Activated naive CD8-positive, alpha-beta T cell (primary cell): ENCODE results near the gene ASPSCR1.
"Not testable (repeated sequence)": the region's sequence is repeated elsewhere in the genome, so short reads cannot be mapped to it uniquely, and the experiment has no call there.

ENCODE experiments used
- H3K27ac Mint-ChIP-seq: one replicate; pipeline ENCODE4 v1.8.0; 2021; ENCODE audit warnings: mixed read lengths
- H3K27me3 Mint-ChIP-seq: one replicate; pipeline ENCODE4 v1.8.0; 2021; ENCODE audit warnings: mixed read lengths
- H3K36me3 Mint-ChIP-seq: one replicate; pipeline ENCODE4 v1.8.0; 2021; ENCODE audit warnings: mixed read lengths
- H3K4me1 Mint-ChIP-seq: one replicate; pipeline ENCODE4 v1.8.0; 2021; ENCODE audit warnings: low read depth, mixed read lengths
- H3K4me3 Mint-ChIP-seq: one replicate; pipeline ENCODE4 v1.8.0; 2021; ENCODE audit warnings: mild to moderate bottlenecking, mixed read lengths
- H3K9me3 Mint-ChIP-seq: one replicate; pipeline ENCODE4 v1.8.0; 2021; ENCODE audit warnings: low read depth, mixed read lengths

Gene ASPSCR1

GRCh38 chr17:81980707-81981343 lies 3.4 kb downstream of the ASPSCR1 start:
- Mint-ChIP-seq H3K27ac (no peak overlapping the region), H3K9me3 (no peaks in the 10 kb centered on the region), H3K27me3 (no peaks in the 10 kb centered on the region), H3K36me3 (peaks cover 7% of the 10 kb centered on the region), H3K4me1 (peaks cover 42% of the 10 kb centered on the region), H3K4me3 (no peak overlapping the region)

- not testable (repeated sequence) for H3K27ac Mint-ChIP-seq
These were observed 4.1 kb downstream of the ASPSCR1 start for GRCh38 chr17:81981511-81981910.

GRCh38 chr17:81983011-81983638 lies 5.7 kb downstream of the ASPSCR1 start:
- Mint-ChIP-seq H3K4me1 (peaks cover 30% of the 10 kb centered on the region), H3K27me3 (no peaks in the 10 kb centered on the region), H3K36me3 (peaks cover 7% of the 10 kb centered on the region), H3K9me3 (no peaks in the 10 kb centered on the region), H3K4me3 (no peak overlapping the region), H3K27ac (no peak overlapping the region)

More at GRCh38 chr17:81981511-81981910, 4.1 kb downstream of the ASPSCR1 start:
- H3K27me3 Mint-ChIP-seq, H3K9me3 Mint-ChIP-seq, H3K36me3 Mint-ChIP-seq, H3K4me3 Mint-ChIP-seq: not testable (repeated sequence)
- H3K4me1 Mint-ChIP-seq, result peaks cover 35% of the 10 kb centered on the region

GRCh38 chr17:81983639-81984373 lies 6.4 kb downstream of the ASPSCR1 start:
- no peaks in the 10 kb centered on the region for H3K27me3 Mint-ChIP-seq
- H3K9me3 Mint-ChIP-seq, result no peaks in the 10 kb centered on the region
- peaks cover 7% of the 10 kb centered on the region for H3K36me3 Mint-ChIP-seq
- peaks cover 25% of the 10 kb centered on the region for H3K4me1 Mint-ChIP-seq
- H3K27ac Mint-ChIP-seq, result no peak overlapping the region
- H3K4me3 Mint-ChIP-seq, result no peak overlapping the region

GRCh38 chr17:81984773-81985410 lies 7.5 kb downstream of the ASPSCR1 start:
- H3K36me3 Mint-ChIP-seq, result peaks cover 7% of the 10 kb centered on the region
- H3K4me1 Mint-ChIP-seq, result peaks cover 17% of the 10 kb centered on the region
- H3K27me3 Mint-ChIP-seq, result no peaks in the 10 kb centered on the region
- no peak overlapping the region for H3K4me3 Mint-ChIP-seq
- H3K9me3 Mint-ChIP-seq, result no peaks in the 10 kb centered on the region
- H3K27ac Mint-ChIP-seq, result no peak overlapping the region

- no peaks in the 10 kb centered on the region for H3K9me3 Mint-ChIP-seq
- H3K27me3 Mint-ChIP-seq, result no peaks in the 10 kb centered on the region
- H3K27ac Mint-ChIP-seq, result no peak overlapping the region
- no peak overlapping the region for H3K4me3 Mint-ChIP-seq
- peaks cover 8% of the 10 kb centered on the region for H3K4me1 Mint-ChIP-seq
- peaks cover 3% of the 10 kb centered on the region for H3K36me3 Mint-ChIP-seq
These were observed 9.2 kb downstream of the ASPSCR1 start for GRCh38 chr17:81986606-81987005.

GRCh38 chr17:81987161-81987770 lies 9.8 kb downstream of the ASPSCR1 start:
- Mint-ChIP-seq H3K36me3 (peaks cover 3% of the 10 kb centered on the region), H3K4me1 (peaks cover 6% of the 10 kb centered on the region), H3K27ac (no peak overlapping the region), H3K27me3 (no peaks in the 10 kb centered on the region), H3K4me3 (no peak overlapping the region), H3K9me3 (no peaks in the 10 kb centered on the region)

- Mint-ChIP-seq H3K27ac (no peak overlapping the region), H3K36me3 (no peaks in the 10 kb centered on the region)
These were observed 13.6 kb downstream of the ASPSCR1 start for GRCh38 chr17:81990836-81991683.

GRCh38 chr17:81991684-81992305 lies 14.4 kb downstream of the ASPSCR1 start:
- no peak overlapping the region for H3K4me3 Mint-ChIP-seq
- H3K4me1 Mint-ChIP-seq, result no peaks in the 10 kb centered on the region
- H3K27me3 Mint-ChIP-seq, result no peaks in the 10 kb centered on the region
- H3K36me3 Mint-ChIP-seq, result no peaks in the 10 kb centered on the region
- H3K9me3 Mint-ChIP-seq, result no peaks in the 10 kb centered on the region
- no peak overlapping the region for H3K27ac Mint-ChIP-seq

More at GRCh38 chr17:81990836-81991683, 13.6 kb downstream of the ASPSCR1 start:
- Mint-ChIP-seq H3K9me3 (no peaks in the 10 kb centered on the region), H3K27me3 (no peaks in the 10 kb centered on the region), H3K4me1 (no peaks in the 10 kb centered on the region), H3K4me3 (no peak overlapping the region)

- Mint-ChIP-seq H3K4me1 (no peaks in the 10 kb centered on the region), H3K9me3 (no peaks in the 10 kb centered on the region), H3K27ac (no peak overlapping the region), H3K27me3 (no peaks in the 10 kb centered on the region), H3K4me3 (no peak overlapping the region), H3K36me3 (no peaks in the 10 kb centered on the region)
These were observed 15.1 kb downstream of the ASPSCR1 start for GRCh38 chr17:81992306-81993102.

- H3K27ac Mint-ChIP-seq, result no peak overlapping the region
- H3K36me3 Mint-ChIP-seq, result no peaks in the 10 kb centered on the region
- no peak overlapping the region for H3K4me3 Mint-ChIP-seq
- H3K4me1 Mint-ChIP-seq, result no peaks in the 10 kb centered on the region
- H3K27me3 Mint-ChIP-seq, result no peaks in the 10 kb centered on the region
- H3K9me3 Mint-ChIP-seq, result no peaks in the 10 kb centered on the region
These were observed 16.5 kb downstream of the ASPSCR1 start for GRCh38 chr17:81993729-81994592.

- Mint-ChIP-seq H3K4me3 (no peak overlapping the region), H3K27me3 (no peaks in the 10 kb centered on the region), H3K36me3 (no peaks in the 10 kb centered on the region), H3K4me1 (no peaks in the 10 kb centered on the region), H3K9me3 (no peaks in the 10 kb centered on the region), H3K27ac (no peak overlapping the region)
These were observed 17.4 kb downstream of the ASPSCR1 start for GRCh38 chr17:81994593-81995462.
